Coronary artery (tissue), 2 donors: ENCODE results near the gene SPATS2.

Experiments used
- DNase-seq: peaks from one replicate; pipeline ENCODE4 v3.0.0-alpha.2; 2017; ENCODE audit warnings: low spot score
- H3K27ac ChIP-seq, 2 donors: fragments of 200-600 bp; sonication (generic); one replicate each; pipeline ENCODE4 v1.5.1; 2016 to 2019
- H3K4me3 ChIP-seq: fragments of 200-600 bp; sonication (generic); 2 replicates; pipeline ENCODE4 v1.5.1; 2016; ENCODE audit warnings: mild to moderate bottlenecking, moderate library complexity
- CTCF ChIP-seq: fragments of 200-600 bp; sonication (generic); IDR thresholded peaks from one replicate; pipeline ENCODE4 v1.5.1; 2019; ENCODE audit warnings: antibody characterized with exemption

Gene SPATS2

GRCh38 chr12:49559011-49559675 lies 191.9 kb downstream of the SPATS2 start:
- no peak overlapping the region for H3K4me3 ChIP-seq
- no peak for TF ChIP-seq CTCF
- H3K27ac ChIP-seq: no peak overlapping the region
- no peak for DNase-seq

- H3K27ac ChIP-seq: no peak overlapping the region
Measured at GRCh38 chr12:49560695-49561094, 193.4 kb downstream of the SPATS2 start.

GRCh38 chr12:49562233-49562632 lies 195.0 kb downstream of the SPATS2 start:
- H3K4me3 ChIP-seq: no peak overlapping the region
- DNase-seq: no peak
- TF ChIP-seq CTCF: no peak
- no peak overlapping the region for H3K27ac ChIP-seq

More at GRCh38 chr12:49560695-49561094, 193.4 kb downstream of the SPATS2 start:
- H3K4me3 ChIP-seq: no peak overlapping the region
- DNase-seq: no peak
- no peak for TF ChIP-seq CTCF

GRCh38 chr12:49562831-49563230 lies 195.6 kb downstream of the SPATS2 start:
- Histone ChIP-seq H3K27ac (no peak overlapping the region), H3K4me3 (no peak overlapping the region)
- no peak for DNase-seq
- no peak for TF ChIP-seq CTCF

GRCh38 chr12:49563951-49564685 lies 196.9 kb downstream of the SPATS2 start:
- Histone ChIP-seq H3K27ac (no peak overlapping the region), H3K4me3 (no peak overlapping the region)
- no peak for TF ChIP-seq CTCF
- no peak for DNase-seq

- no peak for TF ChIP-seq CTCF
- no peak for DNase-seq
- H3K27ac ChIP-seq: no peak overlapping the region
- no peak overlapping the region for H3K4me3 ChIP-seq
Measured at GRCh38 chr12:49564686-49565405, 197.6 kb downstream of the SPATS2 start.
